K562 (cell line): ENCODE measurements around the gene FAM53A. TPM values are rescaled to one million over a fixed set of nuclear protein-coding genes. Genes with fewer than 3 reads are reported as not detected.

ENCODE experiments used
- ATAC-seq: fragments of 200-7000 bp; cut with Tn5 transposase; 3 replicates; pipeline ENCODE4 v1.9.1; 2020; ENCODE audit warnings: moderate library complexity
- BruUV-seq: library from RNA; stranded (reverse); fragments of 400-500 nt; replicated peaks from 2 replicates; lab custom pipeline; 2021; lab: Mats Ljungman, UMichigan
- CTCF ChIA-PET: fragments of 300-600 bp; formaldehyde crosslinking; extraction: SDS; loops from one replicate; lab custom pipeline; 2021; ENCODE audit warnings: low intra/inter-chr PET ratio; lab: Yijun Ruan, JAX
- POLR2A ChIA-PET: fragments of 300-600, 350-650 bp; sonication (Branson Sonifier 250); formaldehyde crosslinking; extraction: SDS; loops from one replicate; lab custom pipeline; 2021; ENCODE audit warnings: antibody characterized with exemption, inconsistent platforms; lab: Yijun Ruan, JAX
- DNase-seq, 4 experiments: peaks; one replicate each; pipeline versions ENCODE4 v3.0.0 to v3.0.0-alpha.2; 2011 to 2018; ENCODE audit warnings: low spot score in 3 of 4, mixed read lengths in 3 of 4; ENCODE audit errors: extremely low read depth in 1 of 4
- FAIRE-seq: peaks from 2 replicates; lab custom pipeline; 2011; peaks lifted over from hg19 to GRCh38; lab: Jason Lieb, UNC
- H2AFZ ChIP-seq: 2 replicates; pipeline ENCODE4 v1.6.0; 2011; ENCODE audit warnings: low read depth, low read length, control low read depth, inconsistent platforms
- H3K27ac ChIP-seq: fragments of 200-600 bp; 3 replicates; pipeline ENCODE4 v1.8.0; 2011; ENCODE audit warnings: low read depth, mild to moderate bottlenecking, control low read depth, inconsistent platforms, low read length, moderate library complexity, mixed read lengths; ENCODE audit errors: extremely low read depth
- H3K27me3 ChIP-seq, 2 experiments: fragments of 300-600 bp in 1 of 2; 2 replicates in 1 of 2; 3 replicates in 1 of 2; pipeline versions ENCODE4 v1.6.0 to v1.8.0; 2011; ENCODE audit warnings: inconsistent platforms in 2 of 2, low read length in 2 of 2, mild to moderate bottlenecking in 1 of 2, mixed read lengths in 1 of 2, moderate library complexity in 1 of 2; ENCODE audit not compliant: control insufficient read depth in 2 of 2, insufficient read depth in 2 of 2
- H3K36me3 ChIP-seq: fragments of 300-600 bp; 3 replicates; pipeline ENCODE4 v1.8.0; 2011; ENCODE audit warnings: mild to moderate bottlenecking, low read length, inconsistent platforms; ENCODE audit not compliant: control insufficient read depth, insufficient read depth
- H3K4me1 ChIP-seq, 2 experiments: fragments of 200-600 bp in 1 of 2; replicated peaks in 1 of 2; 2 replicates in 1 of 2; 3 replicates in 1 of 2; pipeline versions ENCODE4 v1.5.1 to v1.8.0; 2011; ENCODE audit warnings: inconsistent platforms in 2 of 2, low read length in 2 of 2, mild to moderate bottlenecking in 1 of 2, mixed read lengths in 1 of 2, moderate library complexity in 1 of 2; ENCODE audit not compliant: control insufficient read depth in 2 of 2, insufficient read depth in 2 of 2
- H3K4me2 ChIP-seq: 2 replicates; pipeline ENCODE4 v1.6.1; 2011; ENCODE audit warnings: low read length, control low read depth, inconsistent platforms, mixed read lengths; ENCODE audit not compliant: insufficient read depth
- H3K4me3 ChIP-seq: fragments of 200-600 bp; sonication (generic), shearing (Covaris generic); 2 replicates; pipeline ENCODE4 v1.5.1; 2016; ENCODE audit warnings: control low read depth, inconsistent platforms
- H3K79me2 ChIP-seq: fragments of 200-600 bp; 3 replicates; pipeline ENCODE4 v1.8.0; 2011; ENCODE audit warnings: low read length, inconsistent platforms; ENCODE audit not compliant: control insufficient read depth, insufficient read depth
- H3K9ac ChIP-seq, 2 experiments: 2 replicates each; pipeline versions ENCODE4 v1.6.0 to v1.6.1; 2011; ENCODE audit warnings: low read depth in 2 of 2, low read length in 2 of 2, control low read depth in 1 of 2, inconsistent platforms in 1 of 2, mild to moderate bottlenecking in 1 of 2, mixed read lengths in 1 of 2; ENCODE audit not compliant: insufficient read depth in 1 of 2
- H3K9me1 ChIP-seq: one replicate; pipeline ENCODE4 v1.6.0; 2011; ENCODE audit warnings: inconsistent platforms, mild to moderate bottlenecking, low read length, moderate library complexity; ENCODE audit not compliant: control insufficient read depth, insufficient read depth
- H3K9me3 ChIP-seq: replicated peaks from 2 replicates; pipeline ENCODE4 v1.5.1; 2011; ENCODE audit warnings: low read depth, low read length, inconsistent platforms; ENCODE audit not compliant: control insufficient read depth, insufficient read depth
- H4K20me1 ChIP-seq: replicated peaks from 2 replicates; pipeline ENCODE4 v1.6.1; 2011; ENCODE audit warnings: low read length, inconsistent platforms, mixed read lengths; ENCODE audit not compliant: control insufficient read depth, insufficient read depth
- ARID1B ChIP-seq: fragments of 450-650 bp; IDR thresholded peaks from 2 replicates; pipeline ENCODE4 v1.6.1; 2016; ENCODE audit warnings: antibody characterized with exemption, mild to moderate bottlenecking, inconsistent platforms
- ATF7 ChIP-seq: fragments of 450-650 bp; IDR thresholded peaks from 2 replicates; pipeline ENCODE4 v1.7.1; 2014; ENCODE audit warnings: mild to moderate bottlenecking, moderate library complexity
- BACH1 ChIP-seq: fragments of 200-800 bp; sonication (Bioruptor generic); IDR thresholded peaks from 2 replicates; pipeline ENCODE4 v1.6.1; 2016; ENCODE audit warnings: missing genetic modification characterization, missing compliant biosample characterization
- GATAD2B ChIP-seq: fragments of 450-650 bp; IDR thresholded peaks from 2 replicates; pipeline ENCODE4 v1.6.1; 2017; ENCODE audit warnings: mild to moderate bottlenecking, borderline replicate concordance
- HDAC1 ChIP-seq, 2 experiments: fragments of 450-650 bp; IDR thresholded peaks; 2 replicates each; pipeline ENCODE4 v1.6.1; 2016 to 2017; ENCODE audit warnings: inconsistent platforms in 1 of 2, mild to moderate bottlenecking in 1 of 2, moderate library complexity in 1 of 2
- MXD1 ChIP-seq: fragments of 250-450 bp; sonication (Bioruptor Pico); IDR thresholded peaks from 2 replicates; pipeline ENCODE4 v1.8.0; 2021; ENCODE audit warnings: borderline replicate concordance, mild to moderate bottlenecking, moderate library complexity; ENCODE audit not compliant: poor library complexity, severe bottlenecking
- NFE2L1 ChIP-seq: fragments of 450-650 bp; IDR thresholded peaks from 2 replicates; pipeline ENCODE4 v1.6.1; 2016; ENCODE audit warnings: missing genetic modification characterization, low read depth, mild to moderate bottlenecking, missing compliant biosample characterization, moderate library complexity, borderline replicate concordance
- XRCC5 ChIP-seq: fragments of 200-400 bp; formaldehyde crosslinking; IDR thresholded peaks from 2 replicates; pipeline ENCODE4 v1.6.1; 2017; ENCODE audit warnings: low read depth, mild to moderate bottlenecking, low read length
- ZFX ChIP-seq: sonication (generic); formaldehyde crosslinking; IDR thresholded peaks from 2 replicates; pipeline ENCODE4 v1.8.0; 2022; ENCODE audit warnings: mild to moderate bottlenecking, missing genetic modification reagents, moderate library complexity
- ZNF280B ChIP-seq: fragments of 250-450 bp; sonication (Bioruptor Pico); IDR thresholded peaks from 2 replicates; pipeline ENCODE4 v1.5.1; 2021; ENCODE audit warnings: mild to moderate bottlenecking
- ZNF589 ChIP-seq: fragments of 200-800 bp; sonication (Bioruptor generic); IDR thresholded peaks from 2 replicates; pipeline ENCODE4 v1.6.1; 2016; ENCODE audit warnings: low read depth, missing genetic modification characterization, missing compliant biosample characterization
- WGBS: fragments of 100-300 bp; shearing (Covaris generic); methylation state at CpG from one replicate; pipeline ENCODE4 v1.1.6; 2016; ENCODE audit warnings: low coverage, mixed read lengths; ENCODE audit not compliant: insufficient coverage; ENCODE audit errors: missing lambda C conversion rate; 5-methylcytosine and 5-hydroxymethylcytosine counted together
- in situ Hi-C: fragments of 300-500 bp; cut with MboI; formaldehyde crosslinking; loops from 4 replicates; pipeline ENCODE4 v1.15.0; 2018; ENCODE audit warnings: inconsistent platforms, mixed read lengths
- intact Hi-C: fragments of 100-400 bp; cut with micrococcal nuclease; formaldehyde crosslinking; loops from 2 replicates; pipeline ENCODE4 v1.14.2; 2022
- polyA plus RNA-seq, 8 experiments: library from polyadenylated mRNA; depleted of rRNA in 4 of 8; stranded (reverse) in 5 of 8; unstranded in 3 of 8; fragments of >200 nt; fragmentation: Nextera tagmentation in 2 of 8; fragmentation: Illumina TruSeq in 1 of 8; extraction: Ambion mirVana in 2 of 8; extraction: Trizol in 1 of 8; gene quantifications; 2 replicates each; pipeline versions ENCODE4 v1.2.1 to v1.2.3, GENCODE V29; 2011 to 2014; ENCODE audit warnings: inconsistent platforms in 1 of 8, missing spikeins in 1 of 8
- total RNA-seq, 7 experiments: library from RNA; depleted of rRNA in 6 of 7; stranded (reverse); fragments of >200 nt in 6 of 7; fragmentation: Illumina TruSeq in 2 of 7; extraction: Trizol in 2 of 7; gene quantifications; 2 replicates each; pipeline versions ENCODE4 v1.2.1 to v1.2.3, GENCODE V29; 2011 to 2021; ENCODE audit warnings: low replicate concordance in 1 of 7
- TF ChIP-seq, protein P1 (sequence below): fragments of 200-800 bp; sonication (Bioruptor generic); IDR thresholded peaks from 2 replicates; pipeline ENCODE4 v1.6.1; 2017; ENCODE audit warnings: missing genetic modification characterization, missing compliant biosample characterization

FAM53A gene
- total and polyA plus RNA-seq, 9 of the 15 experiments (the other 6 are each of a cell fraction or from before 2014, with no cell fraction given) = 0.53 to 2.7 (median 1.4) TPM; not detected in 2

GRCh38 chr4:1676605-1677525 is 7.2 kb downstream of the FAM53A start (continued):
- TF ChIP-seq HDAC1 (IDR thresholded peaks at IDR 0.05) (0 out of 4 replicates have a peak, but pooled peaks of 1 of the 2 experiments have one; percentile 13), BACH1 (tag) (peak; percentile 52; the same call in 1 of the 2 replicates), ZNF280B (CRISPR knock-in tag) (no peak), ATF7 (peak; percentile 80), NFE2L1 (tag) (peak; percentile 87), GATAD2B (0 out of 2 replicates have a peak, but pooled peaks have one; percentile 29), ARID1B (peak; percentile 53; the same call in 1 of the 2 replicates), ZFX (CRISPR knock-in tag) (peak; percentile 57)

DNA sequence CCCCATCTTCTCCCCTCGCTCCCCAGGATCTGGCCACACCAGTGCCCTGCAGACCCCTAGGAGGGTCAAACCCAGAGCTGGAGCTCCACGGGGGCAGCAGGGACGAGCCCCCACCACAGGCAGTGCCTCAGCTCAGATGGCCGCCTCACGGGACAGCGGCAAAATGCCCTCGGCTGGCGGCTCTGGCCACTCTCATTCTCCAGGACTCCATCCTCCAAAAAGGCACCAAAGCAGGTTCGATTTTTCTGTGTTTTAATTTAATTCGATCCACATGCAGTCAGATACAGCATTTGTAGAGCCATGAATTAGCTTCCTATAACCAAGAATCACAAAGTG is 8.3 kb downstream of the FAM53A start:
- H3K9me1 ChIP-seq = no peaks in the 10 kb centered on the region
- DNase-seq (no peak), ATAC-seq (no peak), FAIRE-seq (no peak)
- ChIA-PET POLR2A (interaction anchor here (1.0 to 1.1 kb wide), 3 partner anchors 11 to 260 kb away, joined by 3 to 4 read pairs (median 3); no protein-coding TSS in a partner anchor), CTCF (no interaction called here)
- H3K27ac ChIP-seq = no peak overlapping the region
- WGBS = 58% methylated on average over 10 of the region's 10 CpGs
- TF ChIP-seq MXD1 (CRISPR knock-in tag) (no peak), XRCC5 (no peak), ZNF589 (CRISPR knock-in tag) (no peak)
- TF ChIP-seq, protein P1, sequence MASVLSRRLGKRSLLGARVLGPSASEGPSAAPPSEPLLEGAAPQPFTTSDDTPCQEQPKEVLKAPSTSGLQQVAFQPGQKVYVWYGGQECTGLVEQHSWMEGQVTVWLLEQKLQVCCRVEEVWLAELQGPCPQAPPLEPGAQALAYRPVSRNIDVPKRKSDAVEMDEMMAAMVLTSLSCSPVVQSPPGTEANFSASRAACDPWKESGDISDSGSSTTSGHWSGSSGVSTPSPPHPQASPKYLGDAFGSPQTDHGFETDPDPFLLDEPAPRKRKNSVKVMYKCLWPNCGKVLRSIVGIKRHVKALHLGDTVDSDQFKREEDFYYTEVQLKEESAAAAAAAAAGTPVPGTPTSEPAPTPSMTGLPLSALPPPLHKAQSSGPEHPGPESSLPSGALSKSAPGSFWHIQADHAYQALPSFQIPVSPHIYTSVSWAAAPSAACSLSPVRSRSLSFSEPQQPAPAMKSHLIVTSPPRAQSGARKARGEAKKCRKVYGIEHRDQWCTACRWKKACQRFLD (CRISPR knock-in tag) = no peak
- H3K4me1 ChIP-seq = peaks cover 15 to 42% of the 10 kb centered on the region in 2 experiments
- no peak overlapping the region for H3K4me2 ChIP-seq
- no peak overlapping the region for H2AFZ ChIP-seq
- no peaks in the 10 kb centered on the region for H4K20me1 ChIP-seq
- BruUV-seq = no TSS peak
- H3K4me3 ChIP-seq = no peak overlapping the region
- no peaks in the 10 kb centered on the region for H3K27me3 ChIP-seq
- H3K9ac ChIP-seq = peak overlapping the region in 1 of 2 experiments; percentile 31; a peak in 1 of 4 replicates
- intact Hi-C loops (no loop called here), in situ Hi-C loops (no loop called here)
- no peaks in the 10 kb centered on the region for H3K36me3 ChIP-seq
- H3K9me3 ChIP-seq = no peaks in the 10 kb centered on the region
- no peaks in the 10 kb centered on the region for H3K79me2 ChIP-seq
